Activated CD8-positive, alpha-beta memory T cell treated with anti-CD3 and anti-CD28 coated beads for 36 hours (primary cell): Measurements from ENCODE around the gene PABPC1L2B. TPM values are rescaled to one million over a fixed set of nuclear protein-coding genes. Genes with fewer than 3 reads are reported as not detected.
"Not testable (repeated sequence)": the region's sequence is repeated elsewhere in the genome, so short reads cannot be mapped to it uniquely, and the experiment has no call there.

Source experiments
- CTCF ChIA-PET: fragments of 350-600 bp; sonication (Branson Sonifier 250); formaldehyde crosslinking; loops from one replicate; lab custom pipeline; 2021; ENCODE audit warnings: antibody characterized with exemption; lab: Charles Lee
- POLR2A ChIA-PET: fragments of 350-600 bp; sonication (Branson Sonifier 250); formaldehyde crosslinking; loops from one replicate; lab custom pipeline; 2021; ENCODE audit warnings: antibody characterized with exemption; lab: Charles Lee
- total RNA-seq, 2 experiments: library from RNA; stranded (reverse); gene quantifications; one replicate each; pipeline ENCODE4 v1.2.3, GENCODE V29; 2021

PABPC1L2B gene
- not detected for total RNA-seq

DNA sequence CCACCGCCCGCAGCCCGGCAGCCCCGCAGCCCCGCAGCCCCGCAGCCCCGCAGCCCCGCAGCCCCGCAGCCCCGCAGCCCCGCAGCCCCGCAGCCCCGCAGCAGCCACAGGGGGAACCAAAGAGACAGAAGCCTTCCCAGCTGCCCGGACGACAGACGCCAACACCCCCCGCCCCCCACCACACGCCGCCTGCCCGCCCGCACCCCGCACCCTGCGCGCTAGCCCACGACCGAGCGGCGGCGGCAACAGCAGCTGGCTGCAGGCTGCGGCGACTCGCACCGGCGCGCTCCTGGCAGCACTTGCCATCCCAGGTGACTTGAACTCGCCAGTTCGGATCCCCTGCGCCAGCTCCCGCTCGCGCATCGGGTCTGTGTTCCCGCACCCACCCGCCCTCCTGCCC lies at the start of gene PABPC1L2B:
Gene PABPC1L2B, plus strand, starts transcription at position 207 of the 400 bp plus-strand sequence. CDS start 704 bp downstream, outside the sequence.
- CTCF ChIA-PET, POLR2A ChIA-PET: not testable (repeated sequence)

DNA sequence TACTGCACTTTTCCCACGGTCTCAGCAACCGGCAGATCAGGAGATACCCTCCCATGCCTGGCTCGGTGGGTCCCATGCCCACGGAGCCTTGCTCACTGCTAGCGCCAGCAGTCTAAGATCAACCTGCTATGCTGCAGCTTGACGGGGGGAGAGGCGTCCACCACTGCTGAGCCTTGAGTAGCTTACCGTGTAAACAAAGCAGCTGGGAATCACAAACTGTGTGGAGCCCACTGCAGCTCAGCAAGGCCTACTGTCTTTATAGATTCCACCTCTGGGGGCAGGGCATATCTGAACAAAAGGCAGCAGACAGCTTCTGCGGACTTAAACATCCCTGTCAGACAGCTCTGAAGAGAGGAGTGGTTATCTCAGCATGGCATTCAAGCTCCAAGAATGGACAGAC lies 42.8 kb upstream of the PABPC1L2B start:
- POLR2A ChIA-PET, result not testable (repeated sequence)

DNA sequence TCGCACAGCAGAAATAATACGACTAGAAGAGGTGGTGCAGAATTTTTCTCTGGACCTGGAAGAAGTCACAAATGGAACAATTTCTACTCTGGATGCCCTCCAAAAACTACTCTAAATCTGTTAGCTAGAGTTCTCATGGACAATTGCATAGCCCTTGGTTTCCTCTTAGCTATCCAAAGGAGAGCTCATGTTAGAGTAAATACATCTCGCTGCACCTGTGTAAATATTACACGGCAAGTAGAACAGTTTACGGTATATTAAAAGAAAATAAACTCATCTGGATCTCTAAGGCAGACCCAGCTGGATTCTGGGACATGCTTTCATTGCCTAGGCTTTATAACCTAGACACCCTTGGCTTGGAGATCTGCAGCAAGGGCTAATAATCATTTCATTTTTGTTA lies 30.9 kb upstream of the PABPC1L2B start:
- POLR2A ChIA-PET, CTCF ChIA-PET: not testable (repeated sequence)

More for the DNA sequence above, 42.8 kb upstream of the PABPC1L2B start:
- CTCF ChIA-PET, result not testable (repeated sequence)

DNA sequence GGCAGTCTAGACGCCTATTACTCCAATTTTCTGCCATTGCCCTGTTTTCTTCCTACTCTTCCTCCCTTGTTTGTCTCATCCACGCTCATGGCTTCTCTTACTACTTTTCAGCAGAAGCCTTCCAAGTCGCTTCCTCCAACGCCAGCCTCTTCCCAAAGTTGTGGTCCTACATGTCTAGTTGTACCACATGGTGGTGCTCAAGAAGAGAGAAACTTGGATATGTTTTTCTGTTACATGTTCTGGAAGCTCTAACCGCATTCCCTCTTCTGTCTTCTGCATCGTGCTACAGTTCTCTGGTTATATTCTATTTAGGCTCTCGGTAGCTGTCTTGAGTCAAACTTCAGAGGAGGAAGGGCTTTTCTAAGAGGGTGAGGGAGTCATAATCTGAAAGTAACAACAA lies 27.9 kb upstream of the PABPC1L2B start:
- POLR2A ChIA-PET, CTCF ChIA-PET: not testable (repeated sequence)

DNA sequence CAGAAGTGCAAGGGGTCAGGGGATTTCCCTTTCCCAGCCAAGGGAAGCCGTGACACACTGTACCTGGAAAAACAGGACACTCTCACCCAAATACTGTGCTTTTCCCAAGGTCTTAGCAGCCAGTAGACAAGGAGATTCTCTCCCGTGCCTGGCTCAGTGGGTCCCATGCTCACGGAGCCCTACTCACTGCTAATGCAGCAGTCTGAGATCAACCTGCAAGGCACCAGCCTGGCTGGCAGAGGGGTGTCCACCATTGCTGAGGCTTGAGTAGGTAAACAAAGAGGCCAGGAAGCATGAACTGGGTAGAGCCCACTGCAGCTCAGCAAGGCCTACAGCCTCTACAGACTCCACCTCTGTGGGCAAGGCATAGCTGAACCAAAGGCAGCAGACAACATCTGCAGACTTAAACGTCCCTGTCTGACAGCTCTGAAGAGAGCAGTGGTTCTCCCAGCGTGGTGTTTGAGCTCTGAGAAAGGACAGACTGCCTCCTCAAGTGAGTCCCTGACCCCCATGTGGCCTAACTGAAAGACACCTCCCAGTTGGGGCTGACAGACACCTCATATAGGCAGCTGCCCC lies 21.8 kb upstream of the PABPC1L2B start:
- POLR2A ChIA-PET, CTCF ChIA-PET: not testable (repeated sequence)

DNA sequence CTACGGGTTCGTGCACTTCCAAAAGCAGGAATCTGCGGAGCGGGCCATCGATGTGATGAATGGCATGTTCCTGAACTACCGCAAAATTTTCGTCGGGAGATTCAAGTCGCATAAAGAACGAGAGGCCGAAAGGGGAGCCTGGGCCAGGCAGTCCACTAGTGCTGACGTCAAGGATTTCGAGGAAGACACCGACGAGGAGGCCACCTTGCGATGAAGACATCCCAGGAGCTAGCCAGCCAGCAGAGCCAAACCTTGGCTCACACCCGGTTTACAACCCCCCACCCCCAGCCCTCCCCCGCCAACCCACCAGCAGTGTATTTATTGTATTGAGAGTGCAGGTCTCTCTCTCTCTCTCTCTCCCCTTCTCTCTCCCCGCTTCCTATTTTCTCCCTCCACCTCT lies 1.3 kb downstream of the PABPC1L2B start:
- POLR2A ChIA-PET, CTCF ChIA-PET: not testable (repeated sequence)

DNA sequence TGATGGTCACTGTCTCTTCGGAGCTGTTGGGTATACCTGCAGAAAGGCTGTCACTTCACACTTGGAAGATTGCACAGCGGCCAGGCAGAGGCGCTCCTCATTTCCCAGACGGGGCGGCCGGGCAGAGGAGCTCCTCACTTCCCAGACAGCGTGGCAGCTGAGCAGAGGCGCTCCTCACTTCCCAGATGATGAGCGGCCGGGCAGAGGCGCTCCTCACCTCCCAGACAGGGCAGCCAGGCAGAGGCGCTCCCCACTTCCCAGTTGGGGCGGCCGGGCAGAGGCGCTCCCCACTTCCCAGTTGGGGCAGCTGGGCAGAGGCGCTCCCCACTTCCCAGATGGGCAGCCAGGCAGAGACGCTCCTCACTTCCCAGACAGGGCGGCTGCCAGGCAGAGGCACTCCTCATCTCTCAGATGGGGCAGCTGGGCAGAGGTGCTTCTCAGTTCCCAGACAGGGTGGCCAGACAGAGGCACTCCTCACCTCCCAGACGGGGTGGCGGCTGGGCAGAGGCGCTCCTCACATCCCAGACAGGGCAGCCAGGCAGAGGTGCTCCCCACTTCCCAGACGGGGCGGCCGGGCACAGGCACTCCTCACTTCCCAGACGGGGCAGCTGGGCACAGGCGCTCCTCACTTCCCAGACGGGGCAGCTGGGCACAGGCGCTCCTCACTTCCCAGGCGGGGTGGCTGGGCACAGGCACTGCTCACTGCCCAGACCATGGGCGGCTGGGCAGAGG lies 18.8 kb downstream of the PABPC1L2B start:
- CTCF ChIA-PET, result no interaction called here
- POLR2A ChIA-PET, result no interaction called here

DNA sequence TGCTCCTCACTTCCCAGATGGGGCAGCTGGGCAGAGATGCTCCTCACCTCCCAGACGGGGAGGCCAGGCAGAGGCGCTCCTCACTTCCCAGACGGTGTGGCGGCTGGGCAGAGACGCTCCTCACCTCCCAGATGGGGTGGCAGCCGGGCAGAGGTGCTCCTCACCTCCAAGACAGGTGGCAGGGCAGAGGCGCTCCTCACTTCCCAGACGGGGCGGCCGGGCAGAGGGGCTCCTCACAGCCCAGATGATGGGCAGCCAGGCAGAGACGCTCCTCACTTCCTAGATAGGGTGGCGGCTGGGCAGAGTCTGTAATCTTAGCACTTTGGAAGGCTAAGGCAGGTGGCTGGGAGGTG lies 19.3 kb downstream of the PABPC1L2B start:
- POLR2A ChIA-PET, CTCF ChIA-PET: not testable (repeated sequence)

DNA sequence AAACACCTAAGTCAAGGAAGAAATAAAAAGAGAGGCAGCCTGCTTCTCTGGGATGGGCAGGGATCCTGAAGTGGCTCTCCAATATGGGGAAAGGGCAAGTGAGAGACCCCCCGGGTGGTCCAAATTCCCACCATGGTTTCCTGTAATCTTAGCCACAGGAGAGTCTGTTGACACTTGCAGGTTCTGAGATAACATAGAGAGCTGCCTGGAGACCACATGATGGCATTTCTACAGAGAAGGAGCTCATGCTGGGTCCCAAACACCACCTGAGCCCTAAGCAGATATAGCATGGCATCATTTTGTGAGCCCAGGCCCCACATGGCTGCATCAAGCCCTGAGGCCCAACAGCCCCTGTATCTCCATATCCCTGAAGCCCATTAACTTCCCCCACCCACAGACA lies 26.1 kb downstream of the PABPC1L2B start:
- ChIA-PET POLR2A (no interaction called here), CTCF (no interaction called here)

Other genes with a start within 250 kb of the PABPC1L2B start
- not detected for gene DMRTC1B, start 226.0 kb upstream of the PABPC1L2B start, total RNA-seq
- gene FAM236B, start 220.3 kb upstream of the PABPC1L2B start, total RNA-seq, result not detected
- gene FAM236D, start 194.7 kb upstream of the PABPC1L2B start, total RNA-seq, result not detected
- not detected for gene FAM236C, start 90.3 kb upstream of the PABPC1L2B start, total RNA-seq
- gene FAM236A, start 64.7 kb upstream of the PABPC1L2B start, total RNA-seq, result not detected
- gene DMRTC1, start 59.1 kb upstream of the PABPC1L2B start, total RNA-seq, result not detected
- gene PABPC1L2A, start 76.6 kb downstream of the PABPC1L2B start, total RNA-seq, result not detected
- 1 to 10 TPM; 1.4 to 1.6 TPM for gene NAP1L2, start 211.9 kb downstream of the PABPC1L2B start, total RNA-seq